ENCODE data around the gene SLC25A23.

Gene SLC25A23

DNA sequence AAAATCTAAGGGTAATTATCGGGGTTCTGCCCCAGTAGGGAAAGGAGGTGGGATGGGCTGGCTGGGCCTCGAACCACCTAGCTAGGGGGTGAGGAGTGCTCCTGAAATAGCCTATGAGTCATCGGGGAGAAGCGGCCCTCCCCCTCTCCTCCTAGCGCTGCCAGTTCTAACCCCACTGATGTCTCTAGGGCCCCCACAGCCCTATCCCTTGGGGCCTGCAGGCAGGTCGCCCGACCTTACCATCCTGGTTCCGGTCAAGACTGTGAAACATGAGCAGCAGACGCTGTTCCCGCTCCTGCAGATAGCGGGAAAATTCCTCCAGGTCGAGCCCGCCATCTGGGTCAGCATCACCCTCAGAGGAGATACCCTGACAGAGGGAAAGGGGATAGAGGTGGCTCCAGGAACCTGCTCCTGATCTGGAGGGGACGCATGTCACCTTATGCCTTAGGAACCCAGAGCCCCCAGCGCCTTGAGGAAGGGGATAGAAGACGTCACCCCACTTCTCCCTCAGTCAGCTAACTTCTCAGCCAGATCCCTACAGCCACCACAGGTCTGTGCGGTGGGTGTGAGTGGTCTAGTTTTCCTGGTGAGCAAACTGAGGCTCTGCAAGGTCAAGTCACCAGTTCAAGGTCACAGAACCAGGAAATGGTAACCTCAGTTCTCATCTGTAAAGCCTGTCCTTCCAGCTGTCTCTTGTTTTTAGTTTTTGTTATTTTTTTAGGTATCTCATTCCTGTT, 1.5 kb downstream of the SLC25A23 start:
- DNase-seq (ENCODE audit: low spot score) = no peak
- Mint-ChIP-seq H3K36me3 (ENCODE audit: low read depth) (peaks cover 29% of the 10 kb centered on the region), H3K9me3 (peaks cover 18% of the 10 kb centered on the region), H3K4me1 (ENCODE audit: low read depth) (peaks cover 11% of the 10 kb centered on the region), H3K27ac (peak overlapping the region; percentile 15), H3K4me3 (peak overlapping the region; percentile 89), H3K27me3 (ENCODE audit: low read depth) (no peaks in the 10 kb centered on the region)

- H3K9me3 Mint-ChIP-seq = peaks cover 18% of the 10 kb centered on the region
- no peak for DNase-seq (ENCODE audit: low spot score)
- H3K27me3 Mint-ChIP-seq (ENCODE audit: low read depth) = no peaks in the 10 kb centered on the region
- H3K4me3 Mint-ChIP-seq = no peak overlapping the region
- peaks cover 40% of the 10 kb centered on the region for H3K36me3 Mint-ChIP-seq (ENCODE audit: low read depth)
- peaks cover 11% of the 10 kb centered on the region for H3K4me1 Mint-ChIP-seq (ENCODE audit: low read depth)
- H3K27ac Mint-ChIP-seq = no peak overlapping the region
Measured at GRCh38 chr19:6455924-6456323, 3.7 kb downstream of the SLC25A23 start.

- H3K4me1 Mint-ChIP-seq (ENCODE audit: low read depth) = peaks cover 6% of the 10 kb centered on the region
- H3K9me3 Mint-ChIP-seq = peaks cover 18% of the 10 kb centered on the region
- peaks cover 44% of the 10 kb centered on the region for H3K36me3 Mint-ChIP-seq (ENCODE audit: low read depth)
- H3K4me3 Mint-ChIP-seq = no peak overlapping the region
- no peak overlapping the region for H3K27ac Mint-ChIP-seq
- no peaks in the 10 kb centered on the region for H3K27me3 Mint-ChIP-seq (ENCODE audit: low read depth)
- no peak for DNase-seq (ENCODE audit: low spot score)
Measured at GRCh38 chr19:6453951-6454565, 5.5 kb downstream of the SLC25A23 start.

DNA sequence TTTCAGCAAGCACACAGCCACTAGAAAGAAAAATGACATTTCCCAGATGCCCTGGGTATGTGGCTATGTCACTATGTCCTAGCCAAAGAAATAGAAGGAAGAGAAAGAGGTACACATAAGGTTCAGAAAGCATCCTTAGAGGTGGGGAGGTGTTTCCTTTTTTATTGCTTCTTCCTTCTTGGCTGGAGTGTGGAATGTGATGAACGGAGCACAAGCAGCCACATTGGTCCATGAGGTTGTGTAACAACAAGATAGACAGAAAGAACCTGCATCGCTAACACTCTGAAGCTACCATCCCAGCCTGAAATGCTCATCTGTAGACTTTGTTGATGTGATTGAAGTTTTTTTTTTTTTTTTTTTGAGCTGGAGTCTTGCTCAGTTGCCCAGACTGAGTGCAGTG, 6.7 kb downstream of the SLC25A23 start:
- H3K27ac Mint-ChIP-seq = no peak overlapping the region
- H3K4me3 Mint-ChIP-seq = no peak overlapping the region
- peaks cover 44% of the 10 kb centered on the region for H3K36me3 Mint-ChIP-seq (ENCODE audit: low read depth)
- H3K27me3 Mint-ChIP-seq (ENCODE audit: low read depth) = no peaks in the 10 kb centered on the region
- DNase-seq (ENCODE audit: low spot score) = no peak
- peaks cover 18% of the 10 kb centered on the region for H3K9me3 Mint-ChIP-seq
- no peaks in the 10 kb centered on the region for H3K4me1 Mint-ChIP-seq (ENCODE audit: low read depth)

DNA sequence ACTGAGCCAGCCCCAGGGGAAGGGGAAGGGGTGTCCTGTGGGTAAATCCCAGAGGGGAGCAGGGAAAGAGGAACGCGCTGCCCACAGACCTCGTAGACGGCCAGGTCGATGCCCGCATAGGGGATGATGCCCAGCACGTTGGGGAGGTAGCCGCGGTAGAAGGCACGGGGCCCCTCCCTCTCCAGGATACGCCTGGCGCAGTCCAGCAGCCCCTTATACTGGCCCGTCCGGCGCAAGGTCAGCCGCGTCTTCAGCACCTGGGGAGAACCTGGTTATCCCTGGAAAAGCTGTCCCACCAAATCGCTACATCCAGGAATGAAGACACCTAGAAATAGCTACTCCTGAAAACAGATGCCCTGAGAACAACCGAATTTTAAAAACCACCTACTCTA, 7.4 kb downstream of the SLC25A23 start:
- H3K4me1 Mint-ChIP-seq (ENCODE audit: low read depth) = no peaks in the 10 kb centered on the region
- H3K27ac Mint-ChIP-seq = no peak overlapping the region
- no peaks in the 10 kb centered on the region for H3K27me3 Mint-ChIP-seq (ENCODE audit: low read depth)
- H3K4me3 Mint-ChIP-seq = no peak overlapping the region
- DNase-seq (ENCODE audit: low spot score) = no peak
- H3K9me3 Mint-ChIP-seq = peaks cover 18% of the 10 kb centered on the region
- peaks cover 44% of the 10 kb centered on the region for H3K36me3 Mint-ChIP-seq (ENCODE audit: low read depth)

DNA sequence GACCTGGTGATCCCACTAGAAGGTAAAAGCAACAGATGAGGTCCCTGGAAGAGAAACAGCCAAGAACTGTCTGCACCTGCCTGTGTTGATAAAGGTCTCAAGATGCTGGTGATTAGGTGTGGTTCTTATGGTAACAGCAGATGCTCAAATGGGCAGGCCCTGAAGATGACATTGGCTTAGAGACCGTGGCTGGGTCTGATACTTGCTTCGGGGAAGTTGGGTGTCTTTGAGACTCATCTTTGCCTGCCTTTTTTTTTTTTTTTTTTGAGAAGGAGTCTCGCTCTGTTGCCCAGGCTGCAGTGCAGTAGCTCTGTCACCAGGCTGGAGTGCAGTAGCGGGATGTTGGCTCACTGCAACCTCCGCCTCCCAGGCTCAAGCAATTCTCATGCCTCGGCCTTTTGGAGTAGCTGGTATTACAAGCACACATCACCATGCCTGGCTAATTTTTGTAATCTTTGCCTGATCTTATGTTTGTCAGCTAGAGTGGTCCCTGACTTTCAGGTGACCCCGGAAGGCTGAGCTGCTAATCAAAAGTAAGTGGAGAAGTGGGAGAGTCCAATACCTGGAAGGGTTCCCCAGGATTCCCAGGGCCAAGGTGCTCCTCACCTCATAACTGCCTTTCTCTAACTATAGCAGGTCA, 7.9 kb downstream of the SLC25A23 start:
- Mint-ChIP-seq H3K36me3 (ENCODE audit: low read depth) (peaks cover 44% of the 10 kb centered on the region), H3K4me1 (ENCODE audit: low read depth) (no peaks in the 10 kb centered on the region), H3K4me3 (no peak overlapping the region), H3K9me3 (peaks cover 18% of the 10 kb centered on the region), H3K27ac (no peak overlapping the region), H3K27me3 (ENCODE audit: low read depth) (no peaks in the 10 kb centered on the region)
- no peak for DNase-seq (ENCODE audit: low spot score)

DNA sequence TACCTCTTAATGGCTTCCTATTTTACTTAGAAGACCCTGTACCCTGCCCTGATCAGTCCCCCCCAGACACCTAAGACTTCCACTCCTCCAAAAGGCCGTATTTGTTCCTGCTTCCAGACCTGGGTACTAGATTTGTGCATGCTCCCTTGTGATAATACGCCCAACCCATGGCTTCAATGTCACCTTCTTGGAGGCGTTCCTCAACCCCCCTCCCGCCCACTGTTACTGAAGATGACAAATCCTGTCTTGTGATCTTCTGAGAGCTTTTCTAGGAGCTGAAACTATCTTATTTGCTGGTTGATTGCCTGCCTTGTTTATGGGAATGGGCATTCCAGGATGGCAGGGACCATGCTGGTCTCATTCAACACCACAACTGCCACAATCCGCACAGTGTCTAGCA, 9.4 kb downstream of the SLC25A23 start:
- Mint-ChIP-seq H3K27ac (no peak overlapping the region), H3K4me1 (ENCODE audit: low read depth) (no peaks in the 10 kb centered on the region), H3K9me3 (peaks cover 14% of the 10 kb centered on the region), H3K4me3 (no peak overlapping the region), H3K36me3 (ENCODE audit: low read depth) (peaks cover 37% of the 10 kb centered on the region), H3K27me3 (ENCODE audit: low read depth) (no peaks in the 10 kb centered on the region)
- no peak for DNase-seq (ENCODE audit: low spot score)

- Mint-ChIP-seq H3K9me3 (no peaks in the 10 kb centered on the region), H3K4me1 (ENCODE audit: low read depth) (no peaks in the 10 kb centered on the region), H3K4me3 (no peak overlapping the region), H3K36me3 (ENCODE audit: low read depth) (peaks cover 20% of the 10 kb centered on the region), H3K27ac (no peak overlapping the region), H3K27me3 (ENCODE audit: low read depth) (no peaks in the 10 kb centered on the region)
- DNase-seq (ENCODE audit: low spot score) = no peak
Measured at GRCh38 chr19:6448045-6448444, 11.5 kb downstream of the SLC25A23 start.

DNA sequence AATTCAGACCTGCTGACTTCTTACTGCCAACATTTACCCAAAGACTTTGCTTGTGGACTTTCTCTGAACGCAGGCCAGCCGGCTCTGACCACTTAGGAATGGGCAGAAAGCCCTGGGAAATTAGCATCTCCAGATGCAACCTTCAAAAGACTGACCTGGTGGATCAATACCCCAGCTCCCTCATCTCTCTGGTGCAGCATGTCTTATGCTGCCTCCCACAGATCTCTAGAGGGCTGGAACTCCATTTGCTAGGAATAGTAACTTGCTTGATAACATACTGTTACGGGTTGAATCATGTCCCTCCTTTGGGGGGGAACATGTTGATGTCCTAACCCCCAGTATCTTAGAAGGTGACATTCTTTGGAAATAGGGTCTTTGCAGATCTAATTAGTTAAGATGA, 13.1 kb downstream of the SLC25A23 start:
- H3K27ac Mint-ChIP-seq = no peak overlapping the region
- H3K4me3 Mint-ChIP-seq = no peak overlapping the region
- H3K9me3 Mint-ChIP-seq = no peaks in the 10 kb centered on the region
- no peak for DNase-seq (ENCODE audit: low spot score)
- H3K4me1 Mint-ChIP-seq (ENCODE audit: low read depth) = no peaks in the 10 kb centered on the region
- H3K36me3 Mint-ChIP-seq (ENCODE audit: low read depth) = peaks cover 9% of the 10 kb centered on the region
- H3K27me3 Mint-ChIP-seq (ENCODE audit: low read depth) = no peaks in the 10 kb centered on the region

DNA sequence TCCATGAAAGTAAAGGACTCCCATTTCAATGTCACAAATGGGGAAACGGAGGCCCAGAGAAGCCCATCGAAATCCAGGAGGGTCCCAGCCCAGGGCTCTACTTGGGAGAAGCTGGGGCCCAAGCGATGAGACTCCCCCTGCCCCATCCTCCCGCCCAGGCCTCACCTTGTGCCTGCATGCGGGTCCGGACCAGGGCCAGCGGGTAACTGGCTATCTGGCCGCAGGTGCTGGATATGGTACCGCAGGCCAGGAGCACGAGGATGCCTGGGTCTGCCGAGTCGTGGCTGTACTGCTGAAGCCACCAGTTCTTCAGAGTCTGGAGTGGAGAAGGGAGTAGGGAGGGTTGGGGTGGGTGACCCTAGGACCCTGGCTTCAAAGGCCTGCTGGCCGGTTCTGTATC, 15.6 kb downstream of the SLC25A23 start:
- no peaks in the 10 kb centered on the region for H3K27me3 Mint-ChIP-seq (ENCODE audit: low read depth)
- no peak overlapping the region for H3K27ac Mint-ChIP-seq
- no peaks in the 10 kb centered on the region for H3K4me1 Mint-ChIP-seq (ENCODE audit: low read depth)
- peaks cover 6% of the 10 kb centered on the region for H3K36me3 Mint-ChIP-seq (ENCODE audit: low read depth)
- no peaks in the 10 kb centered on the region for H3K9me3 Mint-ChIP-seq
- no peak overlapping the region for H3K4me3 Mint-ChIP-seq
- DNase-seq (ENCODE audit: low spot score) = no peak

DNA sequence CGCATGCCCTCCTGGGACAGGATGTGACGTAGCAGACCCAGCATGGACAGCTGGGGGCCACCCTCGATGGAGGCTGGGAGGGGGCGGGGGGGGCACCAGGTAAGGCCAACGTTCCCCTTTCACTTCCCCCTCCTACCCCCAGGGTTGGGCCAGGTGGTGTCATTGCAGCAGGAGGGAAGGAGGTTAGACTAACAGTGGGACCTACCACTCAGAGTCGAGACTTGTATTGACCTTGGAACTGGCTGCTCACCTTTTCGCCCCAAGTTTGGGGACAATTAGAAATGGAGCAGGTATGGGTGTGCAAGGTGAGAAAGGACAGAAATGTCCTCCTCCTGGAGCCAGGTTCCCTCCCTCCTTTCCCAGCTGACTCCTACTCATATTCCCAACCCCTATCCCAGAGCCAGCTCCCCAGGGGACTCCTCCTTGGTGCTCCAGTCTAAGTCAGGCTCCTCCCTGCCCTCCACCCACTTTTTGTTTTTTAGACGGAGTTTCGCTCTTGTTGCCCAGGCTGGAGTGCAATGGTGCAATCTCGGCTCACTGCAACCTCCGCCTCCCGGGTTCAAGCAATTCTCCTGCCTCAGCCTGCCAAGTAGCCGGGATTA, 17.4 kb downstream of the SLC25A23 start:
- Mint-ChIP-seq H3K9me3 (no peaks in the 10 kb centered on the region), H3K27me3 (ENCODE audit: low read depth) (no peaks in the 10 kb centered on the region)

DNA sequence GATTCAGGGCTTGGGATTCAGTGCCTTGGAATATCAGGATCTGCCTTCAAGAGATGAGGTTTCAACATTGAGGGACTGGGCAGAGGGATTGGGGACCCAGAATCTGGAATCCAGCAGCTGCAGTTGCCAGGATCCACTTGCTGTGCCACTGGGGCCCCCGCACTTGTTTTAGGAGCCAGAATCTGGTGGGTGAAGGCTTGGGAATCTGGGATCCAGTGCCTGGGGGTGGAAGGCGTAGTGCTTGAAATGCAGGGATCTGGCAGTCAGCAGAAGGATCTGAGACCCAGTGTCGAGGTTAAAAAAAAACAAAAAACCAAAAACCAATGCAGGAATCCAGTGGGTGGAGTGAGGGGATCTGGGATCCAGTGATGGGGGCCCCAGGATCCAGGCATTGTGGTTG, 18.7 kb downstream of the SLC25A23 start:
- no peaks in the 10 kb centered on the region for H3K27me3 Mint-ChIP-seq (ENCODE audit: low read depth)
- no peak for DNase-seq (ENCODE audit: low spot score)
- no peak overlapping the region for H3K4me3 Mint-ChIP-seq
- H3K4me1 Mint-ChIP-seq (ENCODE audit: low read depth) = peaks cover 4% of the 10 kb centered on the region
- H3K9me3 Mint-ChIP-seq = no peaks in the 10 kb centered on the region
- H3K27ac Mint-ChIP-seq = no peak overlapping the region
- no peaks in the 10 kb centered on the region for H3K36me3 Mint-ChIP-seq (ENCODE audit: low read depth)

More for the DNA sequence above, 17.4 kb downstream of the SLC25A23 start:
- Mint-ChIP-seq H3K4me3 (no peak overlapping the region), H3K36me3 (ENCODE audit: low read depth) (peaks cover 6% of the 10 kb centered on the region), H3K4me1 (ENCODE audit: low read depth) (no peaks in the 10 kb centered on the region), H3K27ac (no peak overlapping the region)
- DNase-seq (ENCODE audit: low spot score) = no peak

GRCh38 chr19:6439743-6440142, 19.8 kb downstream of the SLC25A23 start:
- DNase-seq (ENCODE audit: low spot score) = no peak
- Mint-ChIP-seq H3K4me1 (ENCODE audit: low read depth) (peaks cover 4% of the 10 kb centered on the region), H3K27me3 (ENCODE audit: low read depth) (no peaks in the 10 kb centered on the region), H3K36me3 (ENCODE audit: low read depth) (no peaks in the 10 kb centered on the region), H3K4me3 (no peak overlapping the region), H3K27ac (no peak overlapping the region), H3K9me3 (no peaks in the 10 kb centered on the region)

- Mint-ChIP-seq H3K9me3 (no peaks in the 10 kb centered on the region), H3K4me3 (no peak within 1 kb of the TSS), H3K4me1 (ENCODE audit: low read depth) (peaks cover 4% of the 10 kb centered on the region), H3K27ac (no peak within 1 kb of the TSS), H3K27me3 (ENCODE audit: low read depth) (no peaks in the 10 kb centered on the region), H3K36me3 (ENCODE audit: low read depth) (no peaks in the 10 kb centered on the region)
- DNase-seq (ENCODE audit: low spot score) = no peak
Measured at GRCh38 chr19:6433663-6434062, 25.9 kb downstream of the SLC25A23 start, which contains the start of gene SLC25A41. SLC25A41 (minus strand) TSS chr19:6433763; CDS start chr19:6433693, 70 bp downstream.
